ENCODE measurements around the gene TST. TPM values are rescaled to one million over a fixed set of nuclear protein-coding genes. Genes with fewer than 3 reads are reported as not detected.

Gene TST
- 5.2 and 5.8 TPM in 2 replicates for total RNA-seq

- intact Hi-C loops (cut with micrococcal nuclease): no loop called here
- Mint-ChIP-seq H3K27ac (peak within 1 kb of the TSS; percentile 89), H3K9me3 (no peaks in the 10 kb centered on the region), H3K27me3 (peaks cover 2% of the 10 kb centered on the region), H3K4me3 (peak within 1 kb of the TSS; percentile 93), H3K36me3 (ENCODE audit: low read depth) (no peaks in the 10 kb centered on the region), H3K4me1 (peaks cover 16% of the 10 kb centered on the region)
- peak; percentile 87 for DNase-seq
These were observed at the start of gene TST, which contains the start of gene MPST for GRCh38 chr22:37019309-37020191. TSS of gene TST (minus strand) at chr22:37019447. CDS start at chr22:37018732, 715 bp downstream. TSS of gene MPST (plus strand) at chr22:37019742. CDS start at chr22:37019837, 95 bp downstream.

- Mint-ChIP-seq H3K27ac (no peak overlapping the region), H3K27me3 (peaks cover 5% of the 10 kb centered on the region), H3K36me3 (ENCODE audit: low read depth) (no peaks in the 10 kb centered on the region), H3K4me3 (no peak overlapping the region), H3K4me1 (no peaks in the 10 kb centered on the region), H3K9me3 (no peaks in the 10 kb centered on the region)
- intact Hi-C loops (cut with micrococcal nuclease): no loop called here
- DNase-seq: no peak
These were observed 49.6 kb upstream of the TST start for GRCh38 chr22:37068859-37069258.

GRCh38 chr22:37067428-37067827, 48.2 kb upstream of the TST start:
- peaks cover 5% of the 10 kb centered on the region for H3K27me3 Mint-ChIP-seq
- intact Hi-C loops (cut with micrococcal nuclease): no loop called here
- H3K36me3 Mint-ChIP-seq (ENCODE audit: low read depth): no peaks in the 10 kb centered on the region
- H3K4me3 Mint-ChIP-seq: no peak overlapping the region
- no peak for DNase-seq
- H3K9me3 Mint-ChIP-seq: no peaks in the 10 kb centered on the region
- no peak overlapping the region for H3K27ac Mint-ChIP-seq
- peaks cover 2% of the 10 kb centered on the region for H3K4me1 Mint-ChIP-seq

GRCh38 chr22:37065961-37066360, 46.7 kb upstream of the TST start:
- Mint-ChIP-seq H3K27me3 (peaks cover 5% of the 10 kb centered on the region), H3K4me1 (peaks cover 9% of the 10 kb centered on the region), H3K27ac (no peak overlapping the region), H3K36me3 (ENCODE audit: low read depth) (peaks cover 2% of the 10 kb centered on the region), H3K4me3 (no peak overlapping the region), H3K9me3 (no peaks in the 10 kb centered on the region)
- intact Hi-C loops (cut with micrococcal nuclease): no loop called here
- no peak for DNase-seq

GRCh38 chr22:37065180-37065579, 45.9 kb upstream of the TST start:
- Mint-ChIP-seq H3K36me3 (ENCODE audit: low read depth) (peaks cover 6% of the 10 kb centered on the region), H3K9me3 (no peaks in the 10 kb centered on the region), H3K27me3 (peaks cover 3% of the 10 kb centered on the region), H3K4me3 (no peak overlapping the region), H3K27ac (no peak overlapping the region), H3K4me1 (peaks cover 16% of the 10 kb centered on the region)
- DNase-seq: no peak
- intact Hi-C loops (cut with micrococcal nuclease): no loop called here

- Mint-ChIP-seq H3K4me1 (peaks cover 21% of the 10 kb centered on the region), H3K36me3 (ENCODE audit: low read depth) (peaks cover 7% of the 10 kb centered on the region), H3K27me3 (peaks cover 2% of the 10 kb centered on the region), H3K4me3 (no peak overlapping the region), H3K27ac (no peak overlapping the region), H3K9me3 (no peaks in the 10 kb centered on the region)
- intact Hi-C loops (cut with micrococcal nuclease): no loop called here
- no peak for DNase-seq
These were observed 45.3 kb upstream of the TST start for GRCh38 chr22:37064553-37064952.

GRCh38 chr22:37063431-37064420, 44.5 kb upstream of the TST start:
- intact Hi-C loops (cut with micrococcal nuclease): no loop called here
- no peak overlapping the region for H3K27ac Mint-ChIP-seq
- peaks cover 21% of the 10 kb centered on the region for H3K4me1 Mint-ChIP-seq
- H3K27me3 Mint-ChIP-seq: no peaks in the 10 kb centered on the region
- peaks cover 9% of the 10 kb centered on the region for H3K36me3 Mint-ChIP-seq (ENCODE audit: low read depth)
- H3K4me3 Mint-ChIP-seq: no peak overlapping the region
- no peaks in the 10 kb centered on the region for H3K9me3 Mint-ChIP-seq
- no peak for DNase-seq

- H3K27ac Mint-ChIP-seq: no peak overlapping the region
- H3K27me3 Mint-ChIP-seq: no peaks in the 10 kb centered on the region
- no peak for DNase-seq
- intact Hi-C loops (cut with micrococcal nuclease): no loop called here
- H3K9me3 Mint-ChIP-seq: no peaks in the 10 kb centered on the region
- H3K4me1 Mint-ChIP-seq: peaks cover 21% of the 10 kb centered on the region
- no peak overlapping the region for H3K4me3 Mint-ChIP-seq
- H3K36me3 Mint-ChIP-seq (ENCODE audit: low read depth): peaks cover 11% of the 10 kb centered on the region
These were observed 43.6 kb upstream of the TST start for GRCh38 chr22:37062702-37063381.

- DNase-seq: no peak
- Mint-ChIP-seq H3K9me3 (no peaks in the 10 kb centered on the region), H3K36me3 (ENCODE audit: low read depth) (peaks cover 14% of the 10 kb centered on the region), H3K4me3 (no peak overlapping the region), H3K4me1 (peaks cover 21% of the 10 kb centered on the region), H3K27me3 (no peaks in the 10 kb centered on the region), H3K27ac (no peak overlapping the region)
- intact Hi-C loops (cut with micrococcal nuclease): no loop called here
These were observed 43.1 kb upstream of the TST start for GRCh38 chr22:37062376-37062675.

- intact Hi-C loops (cut with micrococcal nuclease): no loop called here
- Mint-ChIP-seq H3K4me1 (peaks cover 21% of the 10 kb centered on the region), H3K36me3 (ENCODE audit: low read depth) (peaks cover 16% of the 10 kb centered on the region), H3K9me3 (no peaks in the 10 kb centered on the region), H3K27ac (no peak overlapping the region), H3K27me3 (no peaks in the 10 kb centered on the region), H3K4me3 (no peak overlapping the region)
- no peak for DNase-seq
These were observed 42.5 kb upstream of the TST start for GRCh38 chr22:37061611-37062375.

- H3K4me1 Mint-ChIP-seq: peaks cover 21% of the 10 kb centered on the region
- H3K36me3 Mint-ChIP-seq (ENCODE audit: low read depth): peaks cover 20% of the 10 kb centered on the region
- H3K9me3 Mint-ChIP-seq: no peaks in the 10 kb centered on the region
- intact Hi-C loops (cut with micrococcal nuclease): no loop called here
- H3K4me3 Mint-ChIP-seq: peak overlapping the region; percentile 62
- peak; percentile 72 for DNase-seq
- H3K27ac Mint-ChIP-seq: peak overlapping the region; percentile 79
- H3K27me3 Mint-ChIP-seq: no peaks in the 10 kb centered on the region
These were observed 41.8 kb upstream of the TST start for GRCh38 chr22:37060801-37061610.

- H3K36me3 Mint-ChIP-seq (ENCODE audit: low read depth): peaks cover 26% of the 10 kb centered on the region
- intact Hi-C loops (cut with micrococcal nuclease): no loop called here
- H3K9me3 Mint-ChIP-seq: no peaks in the 10 kb centered on the region
- no peaks in the 10 kb centered on the region for H3K27me3 Mint-ChIP-seq
- H3K4me3 Mint-ChIP-seq: no peak overlapping the region
- H3K27ac Mint-ChIP-seq: peak overlapping the region; percentile 45
- DNase-seq: no peak
- H3K4me1 Mint-ChIP-seq: peaks cover 21% of the 10 kb centered on the region
These were observed 40.7 kb upstream of the TST start for GRCh38 chr22:37059876-37060449.

Data from activated CD4-positive, alpha-beta T cell treated with anti-CD3 and anti-CD28 coated beads, Interleukin-2, amount 10 ng/mL, durations not matched to agents 24 days and 14 days (primary cell).